Iris pigment epithelial cell (primary cell): Measurements from ENCODE around the gene MICB.
A peak's percentile ranks its signal among the peaks of the same experiment; 100 is the strongest.
"Not testable (repeated sequence)": the region's sequence is repeated elsewhere in the genome, so short reads cannot be mapped to it uniquely, and the experiment has no call there.

Experiments used
- DNase-seq: peaks from one replicate; pipeline ENCODE4 v3.0.0-alpha.2; 2011; ENCODE audit warnings: low read depth

The MICB gene

GRCh38 chr6:31474871-31475286 is 23.1 kb upstream of the MICB start:
- no peak for DNase-seq

- no peak for DNase-seq
Observed at GRCh38 chr6:31476515-31477139, 21.3 kb upstream of the MICB start.

GRCh38 chr6:31477521-31477920 is 20.4 kb upstream of the MICB start:
- no peak for DNase-seq

- no peak for DNase-seq
Observed at GRCh38 chr6:31478186-31478950, 19.6 kb upstream of the MICB start.

- no peak for DNase-seq
Observed at GRCh38 chr6:31479151-31479932, 18.6 kb upstream of the MICB start.

- no peak for DNase-seq
Observed at GRCh38 chr6:31479933-31480535, 17.9 kb upstream of the MICB start.

GRCh38 chr6:31480574-31480973 is 17.4 kb upstream of the MICB start:
- DNase-seq, result no peak

GRCh38 chr6:31483392-31483791 is 14.6 kb upstream of the MICB start:
- DNase-seq, result no peak

GRCh38 chr6:31485055-31485454 is 12.9 kb upstream of the MICB start:
- peak; percentile 45 for DNase-seq

GRCh38 chr6:31486065-31486837 is 11.7 kb upstream of the MICB start:
- DNase-seq, result not testable (repeated sequence)

GRCh38 chr6:31487674-31488073 is 10.3 kb upstream of the MICB start:
- not testable (repeated sequence) for DNase-seq

GRCh38 chr6:31489086-31489485 is 8.9 kb upstream of the MICB start:
- DNase-seq, result no peak

GRCh38 chr6:31490115-31490873 is 7.7 kb upstream of the MICB start:
- DNase-seq, result no peak

- not testable (repeated sequence) for DNase-seq
Observed at GRCh38 chr6:31493550-31493874, 4.4 kb upstream of the MICB start.

GRCh38 chr6:31493875-31494694 is 3.9 kb upstream of the MICB start:
- peak; percentile 81 for DNase-seq

GRCh38 chr6:31495580-31495979 is 2.4 kb upstream of the MICB start:
- DNase-seq, result peak; percentile 70

GRCh38 chr6:31496826-31497225 is 1.1 kb upstream of the MICB start:
- not testable (repeated sequence) for DNase-seq

GRCh38 chr6:31498748-31499147 is 803 bp downstream of the MICB start:
- DNase-seq, result peak; percentile 21

GRCh38 chr6:31499648-31500047 is 1.7 kb downstream of the MICB start:
- DNase-seq, result not testable (repeated sequence)

- peak; percentile 47 for DNase-seq
Observed at GRCh38 chr6:31502586-31502985, 4.6 kb downstream of the MICB start.
